Measurements from ENCODE around the gene KLF1. TPM values are rescaled to one million over a fixed set of nuclear protein-coding genes. Genes with fewer than 3 reads are reported as not detected.

KLF1 gene
- polyA plus RNA-seq, 1 donor from 2014 or later = not detected

DNA sequence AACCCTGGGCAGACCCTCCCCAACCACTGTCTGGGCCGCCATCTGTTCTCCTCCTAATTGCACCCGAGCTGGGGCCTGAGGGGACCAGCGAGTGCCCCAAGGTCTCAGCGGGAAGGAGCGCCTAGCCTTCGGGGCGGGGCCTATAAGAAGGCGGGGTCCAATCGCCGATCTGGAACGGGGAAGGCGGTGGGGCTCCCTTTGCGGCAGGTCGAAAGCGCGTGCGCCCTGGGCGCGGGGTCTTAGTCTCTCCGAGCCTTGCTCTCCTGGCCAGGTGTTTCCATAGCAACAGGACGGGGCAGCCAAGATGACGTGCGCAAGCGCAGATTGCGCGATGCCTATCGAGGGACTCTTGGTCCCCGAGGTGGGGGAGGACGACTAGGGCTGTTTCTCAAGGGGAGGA, 45.9 kb downstream of the KLF1 start:
- no peaks in the 10 kb centered on the region for H3K9me3 ChIP-seq (ENCODE audit: low read length)
- peak overlapping the region; percentile 100 for H3K9ac ChIP-seq (ENCODE audit: low read length)
- H3K27me3 ChIP-seq (ENCODE audit: insufficient read depth, low read depth, low read length) = no peaks in the 10 kb centered on the region
- H4K20me1 ChIP-seq (ENCODE audit: insufficient read depth) = peaks cover 12% of the 10 kb centered on the region
- H3K36me3 ChIP-seq (ENCODE audit: insufficient read depth, low read length) = peaks cover 5% of the 10 kb centered on the region
- peak; percentile 60 for TF ChIP-seq MXI1 (conservative IDR thresholded peaks at IDR 0.05; ENCODE audit: poor library complexity, severe bottlenecking)
- peak; percentile 12 for TF ChIP-seq EP300 (conservative IDR thresholded peaks at IDR 0.05; ENCODE audit: poor library complexity, severe bottlenecking)
- no peak for TF ChIP-seq RAD21 (conservative IDR thresholded peaks at IDR 0.05)
- no peaks in the 10 kb centered on the region for H3K9me2 ChIP-seq (ENCODE audit: insufficient read depth, low read length)
- H3F3A ChIP-seq (ENCODE audit: insufficient read depth, low read length, poor library complexity, severe bottlenecking) = no peaks in the 10 kb centered on the region
- H3K4me3 ChIP-seq (ENCODE audit: low read length) = peak overlapping the region; percentile 92
- peaks cover 33% of the 10 kb centered on the region for H3K79me2 ChIP-seq (replicated peaks; ENCODE audit: insufficient read depth, low read length)
- H3K27ac ChIP-seq (ENCODE audit: low read length) = peak overlapping the region; percentile 91
- H2AFZ ChIP-seq (ENCODE audit: low read depth, low read length) = no peak overlapping the region
- peak overlapping the region; percentile 83 for H3K4me2 ChIP-seq (ENCODE audit: low read length)

DNA sequence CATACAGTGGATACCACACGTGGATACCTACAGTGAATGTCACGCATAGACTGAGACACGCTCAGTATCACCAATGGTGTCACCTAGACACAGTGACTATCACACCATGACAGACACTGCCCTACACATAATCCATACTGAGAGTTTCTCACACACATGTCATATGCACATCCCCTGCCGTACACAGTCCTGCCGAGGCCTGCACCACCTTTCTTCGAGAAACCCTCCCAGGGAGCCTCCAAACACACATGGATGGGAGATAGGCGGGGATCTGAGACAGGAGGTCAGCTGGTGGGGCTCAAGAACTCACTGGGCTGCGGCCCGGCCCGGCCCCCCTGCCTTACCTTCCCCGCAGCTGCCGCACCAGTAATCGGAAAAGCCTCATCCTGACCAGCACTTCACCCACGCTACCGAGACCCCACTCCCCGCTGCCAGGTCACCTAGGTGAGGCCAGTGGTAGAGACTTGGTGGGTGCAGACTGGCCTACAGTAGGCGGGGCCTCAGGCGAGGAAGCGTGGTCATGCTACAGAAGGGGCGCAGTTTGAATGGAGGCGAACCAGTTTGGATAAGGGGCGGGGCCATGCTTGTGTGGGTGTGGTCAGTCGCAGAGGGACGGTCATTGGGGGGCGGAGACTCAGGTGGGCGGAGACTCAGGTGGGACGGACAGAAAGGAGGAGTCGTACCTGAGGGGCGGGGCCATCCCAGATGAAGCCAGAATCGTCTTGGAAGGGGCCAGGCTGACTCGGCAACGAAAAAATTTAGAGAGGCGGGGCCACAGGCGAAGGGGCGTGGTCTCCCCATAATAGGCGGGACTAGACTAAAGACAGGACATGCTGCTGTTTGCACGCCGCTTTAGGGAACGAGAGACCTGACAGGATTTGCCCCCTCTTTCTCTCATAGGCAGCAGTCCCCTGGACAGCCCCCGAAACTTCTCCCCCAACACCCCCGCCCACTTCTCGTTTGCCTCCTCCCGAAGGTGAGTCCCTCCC, 46.6 kb downstream of the KLF1 start:
- H3K4me2 ChIP-seq (ENCODE audit: low read length) = peak overlapping the region; percentile 83
- H3K9me2 ChIP-seq (ENCODE audit: insufficient read depth, low read length) = no peaks in the 10 kb centered on the region
- peak overlapping the region; percentile 92 for H3K4me3 ChIP-seq (ENCODE audit: low read length)
- H3K9ac ChIP-seq (ENCODE audit: low read length) = peak overlapping the region; percentile 100
- H4K20me1 ChIP-seq (ENCODE audit: insufficient read depth) = peaks cover 12% of the 10 kb centered on the region
- peaks cover 33% of the 10 kb centered on the region for H3K79me2 ChIP-seq (replicated peaks; ENCODE audit: insufficient read depth, low read length)
- H3K27me3 ChIP-seq (ENCODE audit: insufficient read depth, low read depth, low read length) = peaks cover 4% of the 10 kb centered on the region
- TF ChIP-seq RAD21 (conservative IDR thresholded peaks at IDR 0.05) (no peak), EZH2 (IDR thresholded peaks at IDR 0.05; ENCODE audit: borderline replicate concordance, insufficient read depth, low read length, poor library complexity, severe bottlenecking) (no peak), SMC3 (conservative IDR thresholded peaks at IDR 0.05; ENCODE audit: poor library complexity) (no peak), TAF1 (IDR thresholded peaks at IDR 0.05; ENCODE audit: low read depth) (no peak), POLR2AphosphoS5 (IDR thresholded peaks at IDR 0.05) (no peak), MXI1 (conservative IDR thresholded peaks at IDR 0.05; ENCODE audit: poor library complexity, severe bottlenecking) (no peak), EP300 (conservative IDR thresholded peaks at IDR 0.05; ENCODE audit: poor library complexity, severe bottlenecking) (no peak)
- TF ChIP-seq, protein P1, sequence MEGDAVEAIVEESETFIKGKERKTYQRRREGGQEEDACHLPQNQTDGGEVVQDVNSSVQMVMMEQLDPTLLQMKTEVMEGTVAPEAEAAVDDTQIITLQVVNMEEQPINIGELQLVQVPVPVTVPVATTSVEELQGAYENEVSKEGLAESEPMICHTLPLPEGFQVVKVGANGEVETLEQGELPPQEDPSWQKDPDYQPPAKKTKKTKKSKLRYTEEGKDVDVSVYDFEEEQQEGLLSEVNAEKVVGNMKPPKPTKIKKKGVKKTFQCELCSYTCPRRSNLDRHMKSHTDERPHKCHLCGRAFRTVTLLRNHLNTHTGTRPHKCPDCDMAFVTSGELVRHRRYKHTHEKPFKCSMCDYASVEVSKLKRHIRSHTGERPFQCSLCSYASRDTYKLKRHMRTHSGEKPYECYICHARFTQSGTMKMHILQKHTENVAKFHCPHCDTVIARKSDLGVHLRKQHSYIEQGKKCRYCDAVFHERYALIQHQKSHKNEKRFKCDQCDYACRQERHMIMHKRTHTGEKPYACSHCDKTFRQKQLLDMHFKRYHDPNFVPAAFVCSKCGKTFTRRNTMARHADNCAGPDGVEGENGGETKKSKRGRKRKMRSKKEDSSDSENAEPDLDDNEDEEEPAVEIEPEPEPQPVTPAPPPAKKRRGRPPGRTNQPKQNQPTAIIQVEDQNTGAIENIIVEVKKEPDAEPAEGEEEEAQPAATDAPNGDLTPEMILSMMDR (IDR thresholded peaks at IDR 0.05; ENCODE audit: poor library complexity, severe bottlenecking) = no peak
- TF ChIP-seq, protein P2, sequence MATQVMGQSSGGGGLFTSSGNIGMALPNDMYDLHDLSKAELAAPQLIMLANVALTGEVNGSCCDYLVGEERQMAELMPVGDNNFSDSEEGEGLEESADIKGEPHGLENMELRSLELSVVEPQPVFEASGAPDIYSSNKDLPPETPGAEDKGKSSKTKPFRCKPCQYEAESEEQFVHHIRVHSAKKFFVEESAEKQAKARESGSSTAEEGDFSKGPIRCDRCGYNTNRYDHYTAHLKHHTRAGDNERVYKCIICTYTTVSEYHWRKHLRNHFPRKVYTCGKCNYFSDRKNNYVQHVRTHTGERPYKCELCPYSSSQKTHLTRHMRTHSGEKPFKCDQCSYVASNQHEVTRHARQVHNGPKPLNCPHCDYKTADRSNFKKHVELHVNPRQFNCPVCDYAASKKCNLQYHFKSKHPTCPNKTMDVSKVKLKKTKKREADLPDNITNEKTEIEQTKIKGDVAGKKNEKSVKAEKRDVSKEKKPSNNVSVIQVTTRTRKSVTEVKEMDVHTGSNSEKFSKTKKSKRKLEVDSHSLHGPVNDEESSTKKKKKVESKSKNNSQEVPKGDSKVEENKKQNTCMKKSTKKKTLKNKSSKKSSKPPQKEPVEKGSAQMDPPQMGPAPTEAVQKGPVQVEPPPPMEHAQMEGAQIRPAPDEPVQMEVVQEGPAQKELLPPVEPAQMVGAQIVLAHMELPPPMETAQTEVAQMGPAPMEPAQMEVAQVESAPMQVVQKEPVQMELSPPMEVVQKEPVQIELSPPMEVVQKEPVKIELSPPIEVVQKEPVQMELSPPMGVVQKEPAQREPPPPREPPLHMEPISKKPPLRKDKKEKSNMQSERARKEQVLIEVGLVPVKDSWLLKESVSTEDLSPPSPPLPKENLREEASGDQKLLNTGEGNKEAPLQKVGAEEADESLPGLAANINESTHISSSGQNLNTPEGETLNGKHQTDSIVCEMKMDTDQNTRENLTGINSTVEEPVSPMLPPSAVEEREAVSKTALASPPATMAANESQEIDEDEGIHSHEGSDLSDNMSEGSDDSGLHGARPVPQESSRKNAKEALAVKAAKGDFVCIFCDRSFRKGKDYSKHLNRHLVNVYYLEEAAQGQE (IDR thresholded peaks at IDR 0.05; ENCODE audit: borderline replicate concordance) = no peak
- peak overlapping the region; percentile 91 for H3K27ac ChIP-seq (ENCODE audit: low read length)
- peaks cover 5% of the 10 kb centered on the region for H3K36me3 ChIP-seq (ENCODE audit: insufficient read depth, low read length)
- no peaks in the 10 kb centered on the region for H3K9me3 ChIP-seq (ENCODE audit: low read length)
- no peak overlapping the region for H2AFZ ChIP-seq (ENCODE audit: low read depth, low read length)
- H3F3A ChIP-seq (ENCODE audit: insufficient read depth, low read length, poor library complexity, severe bottlenecking) = no peaks in the 10 kb centered on the region
